Mesendoderm (in vitro differentiated cells): ENCODE data around the gene CILP. TPM values are rescaled to one million over a fixed set of nuclear protein-coding genes. Genes with fewer than 3 reads are reported as not detected.

Experiments
- DNase-seq: peaks from one replicate; pipeline ENCODE4 v3.0.0; 2013
- H2AK5ac ChIP-seq: 2 replicates; pipeline ENCODE4 v1.6.1; 2013; ENCODE audit warnings: low read length, inconsistent platforms
- H2BK120ac ChIP-seq: 2 replicates; pipeline ENCODE4 v1.6.1; 2013; ENCODE audit warnings: low read depth, mild to moderate bottlenecking, low read length, moderate library complexity, mixed read lengths
- H2BK15ac ChIP-seq: replicated peaks from 2 replicates; pipeline ENCODE4 v1.6.1; 2013; ENCODE audit warnings: low read depth, mild to moderate bottlenecking, moderate library complexity
- H2BK5ac ChIP-seq: 2 replicates; pipeline ENCODE4 v1.6.1; 2013; ENCODE audit warnings: low read length, inconsistent platforms
- H3K18ac ChIP-seq: 2 replicates; pipeline ENCODE4 v1.6.1; 2013; ENCODE audit warnings: mild to moderate bottlenecking, low read length, mixed read lengths
- H3K23ac ChIP-seq: one replicate; pipeline ENCODE4 v1.6.1; 2013; ENCODE audit warnings: low read length
- H3K27ac ChIP-seq: 2 replicates; pipeline ENCODE4 v1.5.1; 2013; ENCODE audit warnings: low read depth, mild to moderate bottlenecking, inconsistent platforms, low read length, moderate library complexity
- H3K27me3 ChIP-seq: 2 replicates; pipeline ENCODE4 v1.6.1; 2013; ENCODE audit warnings: low read length, control low read depth, mild to moderate bottlenecking, inconsistent platforms; ENCODE audit not compliant: insufficient read depth, poor library complexity
- H3K36me3 ChIP-seq: 2 replicates; pipeline ENCODE4 v1.6.1; 2013; ENCODE audit warnings: low read length, inconsistent platforms; ENCODE audit not compliant: control insufficient read depth, insufficient read depth
- H3K4ac ChIP-seq: one replicate; pipeline ENCODE4 v1.6.1; 2013; ENCODE audit warnings: low read depth, mild to moderate bottlenecking, low read length, moderate library complexity
- H3K4me1 ChIP-seq: 2 replicates; pipeline ENCODE4 v1.6.1; 2013; ENCODE audit warnings: low read depth, low read length, inconsistent platforms; ENCODE audit not compliant: control insufficient read depth
- H3K4me2 ChIP-seq: 2 replicates; pipeline ENCODE4 v1.6.1; 2013; ENCODE audit warnings: low read length
- H3K4me3 ChIP-seq: 2 replicates; pipeline ENCODE4 v1.5.1; 2013; ENCODE audit warnings: mild to moderate bottlenecking, low read length
- H3K56ac ChIP-seq: one replicate; pipeline ENCODE4 v1.6.1; 2013; ENCODE audit warnings: low read length
- H3K79me1 ChIP-seq: 2 replicates; pipeline ENCODE4 v1.6.1; 2013; ENCODE audit warnings: low read length, inconsistent platforms
- H3K79me2 ChIP-seq: 2 replicates; pipeline ENCODE4 v1.6.1; 2013; ENCODE audit warnings: mild to moderate bottlenecking, low read length; ENCODE audit not compliant: control insufficient read depth, insufficient read depth
- H3K9ac ChIP-seq: 2 replicates; pipeline ENCODE4 v1.6.1; 2013; ENCODE audit warnings: low read length, inconsistent platforms
- H4K5ac ChIP-seq: one replicate; pipeline ENCODE4 v1.6.1; 2013; ENCODE audit warnings: low read length
- H4K8ac ChIP-seq: one replicate; pipeline ENCODE4 v1.6.1; 2013; ENCODE audit warnings: low read depth, mild to moderate bottlenecking, control low read depth, low read length, moderate library complexity
- WGBS: extraction: QIAGEN DNeasy Blood & Tissue Kit; methylation state at CpG from one replicate; pipeline ENCODE4 v1.1.7; 2013; ENCODE audit warnings: low lambda C conversion rate, missing lambda C conversion rate; ENCODE audit not compliant: insufficient coverage; ENCODE audit errors: extremely low coverage; 5-methylcytosine and 5-hydroxymethylcytosine counted together
- small RNA-seq: library from polyadenylated mRNA; stranded (forward); fragments of <200 nt; extraction: miRNeasy Mini kit (QIAGEN cat#:217004); gene quantifications from one replicate; pipeline ENCODE3, GENCODE V24; 2013; ENCODE audit not compliant: insufficient read depth

CILP gene

DNA sequence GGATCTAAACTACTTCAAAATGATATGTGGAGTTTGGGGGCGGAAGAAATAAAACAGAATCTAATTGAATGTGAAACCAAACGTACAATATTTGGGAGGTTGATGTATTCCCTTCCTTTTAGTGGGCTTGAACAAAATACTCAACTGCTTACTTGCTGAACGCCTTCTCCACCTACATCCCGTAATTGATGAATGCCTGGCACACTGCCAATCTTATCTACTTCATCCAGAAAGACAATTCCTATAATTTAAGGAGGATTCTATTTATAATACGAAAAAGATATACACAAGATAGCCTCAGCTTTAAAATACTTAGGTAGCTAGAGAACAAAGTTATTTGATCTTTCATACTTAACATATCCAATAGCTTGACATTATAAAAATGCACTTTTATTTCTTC is 54.6 kb downstream of the CILP start:
- H3K36me3 ChIP-seq: peaks cover 3% of the 10 kb centered on the region

DNA sequence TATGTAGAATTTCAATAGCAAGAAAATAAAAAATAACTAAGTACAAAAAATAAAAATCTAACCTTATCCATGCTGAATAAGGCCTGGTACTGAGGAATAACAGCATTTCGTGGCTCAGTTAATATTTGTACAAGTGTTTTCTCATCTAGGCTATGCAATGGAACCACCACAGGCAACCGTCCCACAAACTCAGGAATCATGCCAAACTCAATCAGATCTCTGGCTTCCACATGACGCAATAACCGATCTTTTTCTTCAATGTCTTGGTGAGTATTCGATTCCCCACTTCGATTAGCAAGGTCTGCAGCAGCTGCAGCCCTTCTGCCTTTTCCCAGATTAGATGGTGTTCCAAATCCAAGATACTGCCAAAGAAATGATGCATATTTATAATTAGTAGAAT is 56.6 kb downstream of the CILP start:
- H3K18ac ChIP-seq: no peak overlapping the region
- no peak for DNase-seq
- H2BK120ac ChIP-seq: no peak overlapping the region
- no peak overlapping the region for H4K8ac ChIP-seq
- H3K79me2 ChIP-seq: no peaks in the 10 kb centered on the region
- H2BK5ac ChIP-seq: no peak overlapping the region
- no peak overlapping the region for H3K4me2 ChIP-seq
- H3K4me1 ChIP-seq: no peaks in the 10 kb centered on the region
- no peak overlapping the region for H3K56ac ChIP-seq
- H2BK15ac ChIP-seq: no peak overlapping the region
- no peak overlapping the region for H3K23ac ChIP-seq
- H3K4me3 ChIP-seq: no peak overlapping the region
- H2AK5ac ChIP-seq: no peak overlapping the region
- no peaks in the 10 kb centered on the region for H3K27me3 ChIP-seq
- peaks cover 3% of the 10 kb centered on the region for H3K36me3 ChIP-seq
- no peak overlapping the region for H4K5ac ChIP-seq
- H3K9ac ChIP-seq: no peak overlapping the region
- no peak overlapping the region for H3K4ac ChIP-seq
- H3K27ac ChIP-seq: no peak overlapping the region
- WGBS: no CpG with 5 or more reads among the region's 6 CpGs
- no peaks in the 10 kb centered on the region for H3K79me1 ChIP-seq

More for the DNA sequence above, 54.6 kb downstream of the CILP start:
- Histone ChIP-seq H4K5ac (no peak overlapping the region), H3K79me2 (no peaks in the 10 kb centered on the region), H3K18ac (no peak overlapping the region), H3K79me1 (no peaks in the 10 kb centered on the region), H2BK5ac (no peak overlapping the region), H2BK15ac (no peak overlapping the region), H3K4me3 (no peak overlapping the region), H4K8ac (no peak overlapping the region), H2AK5ac (no peak overlapping the region), H3K4me1 (no peaks in the 10 kb centered on the region), H3K27me3 (no peaks in the 10 kb centered on the region), H3K23ac (no peak overlapping the region), H3K56ac (no peak overlapping the region), H3K4me2 (no peak overlapping the region), H3K27ac (no peak overlapping the region), H2BK120ac (no peak overlapping the region), H3K9ac (no peak overlapping the region), H3K4ac (no peak overlapping the region)
- WGBS: no CpG with 5 or more reads among the region's 5 CpGs
- DNase-seq: no peak

DNA sequence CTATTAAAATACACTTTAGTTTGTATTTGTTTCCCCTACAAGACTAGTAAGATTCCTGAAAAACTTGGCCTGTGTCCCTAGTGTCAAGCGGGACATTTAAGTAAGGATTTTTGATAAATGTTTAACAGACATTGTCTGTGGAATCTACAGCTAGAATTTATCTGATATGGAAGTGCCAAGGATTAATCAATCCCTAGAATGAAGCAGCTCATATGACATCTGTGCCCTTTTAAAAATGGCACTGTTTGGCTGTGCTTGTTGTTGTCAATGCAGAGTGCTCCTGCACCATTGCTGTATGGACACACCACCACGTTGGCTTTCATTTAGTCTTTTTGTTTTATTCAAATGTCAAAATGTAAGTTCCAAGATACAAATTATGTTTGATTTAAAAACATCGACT is 63.4 kb downstream of the CILP start:
- no peak overlapping the region for H3K23ac ChIP-seq
- no peak overlapping the region for H4K8ac ChIP-seq
- no peak overlapping the region for H3K4ac ChIP-seq
- no peak overlapping the region for H3K4me2 ChIP-seq
- H3K4me1 ChIP-seq: no peaks in the 10 kb centered on the region
- H3K4me3 ChIP-seq: no peak overlapping the region
- H3K9ac ChIP-seq: no peak overlapping the region
- H3K79me2 ChIP-seq: no peaks in the 10 kb centered on the region
- no peak overlapping the region for H3K18ac ChIP-seq
- no peak overlapping the region for H3K56ac ChIP-seq
- no peaks in the 10 kb centered on the region for H3K27me3 ChIP-seq
- no peak overlapping the region for H2BK5ac ChIP-seq
- H3K36me3 ChIP-seq: no peaks in the 10 kb centered on the region
- no peak overlapping the region for H2AK5ac ChIP-seq
- no peak for DNase-seq
- H3K27ac ChIP-seq: no peak overlapping the region
- no peaks in the 10 kb centered on the region for H3K79me1 ChIP-seq
- no peak overlapping the region for H2BK120ac ChIP-seq
- no CpG with 5 or more reads among the region's 3 CpGs for WGBS
- no peak overlapping the region for H4K5ac ChIP-seq
- no peak overlapping the region for H2BK15ac ChIP-seq

DNA sequence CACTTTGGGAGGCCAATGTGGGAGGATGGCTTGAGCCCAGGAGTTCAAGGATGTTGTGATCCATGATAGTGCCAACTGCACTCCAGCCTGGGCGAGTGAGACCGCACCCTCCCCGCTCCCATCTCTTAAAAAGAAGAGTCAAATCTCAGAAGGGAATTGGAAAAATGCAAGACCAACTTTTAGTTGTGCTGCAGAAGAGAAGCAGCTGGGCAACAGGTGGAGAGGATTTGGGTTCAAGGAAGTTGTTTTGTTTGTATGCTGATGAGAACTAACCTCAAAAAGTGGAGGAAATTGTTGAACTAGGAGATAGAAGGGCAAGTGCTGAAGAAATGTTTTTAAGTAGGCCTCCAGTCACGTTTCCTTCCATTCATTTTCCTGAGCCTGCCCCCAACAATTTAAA is 64.8 kb downstream of the CILP start:
- H3K4me3 ChIP-seq: no peak overlapping the region
- H2BK120ac ChIP-seq: no peak overlapping the region
- no peak overlapping the region for H2BK15ac ChIP-seq
- H3K79me1 ChIP-seq: no peaks in the 10 kb centered on the region
- no peak overlapping the region for H3K56ac ChIP-seq
- no peak overlapping the region for H3K18ac ChIP-seq
- H3K79me2 ChIP-seq: no peaks in the 10 kb centered on the region
- H3K4ac ChIP-seq: no peak overlapping the region
- H3K23ac ChIP-seq: no peak overlapping the region
- no peak overlapping the region for H3K9ac ChIP-seq
- H3K36me3 ChIP-seq: no peaks in the 10 kb centered on the region
- no peak overlapping the region for H2AK5ac ChIP-seq
- no peak overlapping the region for H3K27ac ChIP-seq
- DNase-seq: no peak
- WGBS: no CpG with 5 or more reads among the region's 4 CpGs
- no peaks in the 10 kb centered on the region for H3K4me1 ChIP-seq
- H4K5ac ChIP-seq: no peak overlapping the region
- no peaks in the 10 kb centered on the region for H3K27me3 ChIP-seq
- H4K8ac ChIP-seq: no peak overlapping the region
- H3K4me2 ChIP-seq: no peak overlapping the region
- no peak overlapping the region for H2BK5ac ChIP-seq

Small RNA genes within 50 kb of the gene (small RNA-seq; reads per million reads assigned to genes)
- not detected for gene AC068213.1
- gene RNU6-686P: not detected
